NAMALWA (cell line): ENCODE measurements around the gene STYXL1.

Experiments used
- DNase-seq: peaks from one replicate; pipeline ENCODE4 v3.0.0-alpha.2; 2015; ENCODE audit warnings: low spot score

Gene STYXL1

GRCh38 chr7:75979759-75980429 is 67.9 kb downstream of the STYXL1 start:
- no peak for DNase-seq

DNA sequence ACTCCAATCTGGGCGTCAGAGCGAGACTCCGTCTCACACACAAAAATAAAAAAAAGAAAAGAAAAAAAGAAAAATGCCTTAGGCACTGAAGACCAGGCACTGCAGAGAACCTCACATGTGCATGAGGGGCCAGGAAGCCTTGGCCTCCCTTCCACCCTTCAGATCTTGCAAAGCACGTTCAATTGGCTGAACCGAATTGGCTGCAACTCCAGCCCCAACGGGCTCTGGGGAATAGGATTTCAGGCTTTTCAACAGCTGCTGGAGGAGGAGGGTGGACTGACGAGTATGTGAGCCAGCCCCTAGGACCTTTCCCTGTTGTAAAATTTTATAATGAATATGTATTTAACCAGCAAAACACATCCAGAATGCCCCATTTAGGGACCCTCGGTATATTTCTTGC is 70.1 kb downstream of the STYXL1 start:
- DNase-seq, result no peak

DNA sequence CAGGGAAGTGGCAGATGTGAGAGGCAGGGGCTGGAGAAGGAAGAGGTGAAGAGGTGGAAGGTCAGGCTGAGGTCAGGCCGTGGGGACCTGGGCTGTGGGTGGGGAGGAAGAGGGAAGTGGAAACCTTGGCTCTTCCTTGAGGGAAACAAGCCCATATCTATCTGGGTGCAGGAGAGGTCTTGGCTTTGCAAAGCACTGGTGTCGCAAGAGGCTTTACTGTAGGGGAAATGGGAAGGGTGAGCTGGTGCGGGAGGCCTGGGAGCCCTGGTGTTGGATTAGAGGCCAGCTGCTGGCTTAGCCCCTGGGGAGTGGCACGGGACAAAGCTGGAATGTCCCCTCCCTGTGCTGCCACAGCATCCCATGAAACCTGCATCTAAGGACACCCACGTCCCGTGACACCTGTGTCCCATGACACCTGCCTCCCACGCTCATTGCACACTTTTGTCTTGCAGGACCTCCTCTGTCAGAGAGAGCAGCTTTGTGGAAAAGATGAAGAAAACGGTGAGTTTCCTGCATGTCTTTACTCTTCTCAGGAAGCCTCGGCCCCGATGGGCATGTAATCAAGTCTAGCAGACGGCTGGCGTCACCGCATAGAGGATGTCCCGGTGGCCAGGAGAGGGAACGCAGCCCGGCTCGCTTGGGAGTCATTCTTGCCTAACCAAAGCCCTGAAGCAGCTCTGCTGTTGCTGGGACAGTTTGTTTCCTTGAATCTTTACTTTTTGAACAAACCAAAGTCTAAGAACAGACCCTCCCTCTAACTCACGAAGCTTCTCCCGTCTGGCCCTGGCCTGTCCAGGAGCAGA is 75.6 kb downstream of the STYXL1 start:
- no peak for DNase-seq

DNA sequence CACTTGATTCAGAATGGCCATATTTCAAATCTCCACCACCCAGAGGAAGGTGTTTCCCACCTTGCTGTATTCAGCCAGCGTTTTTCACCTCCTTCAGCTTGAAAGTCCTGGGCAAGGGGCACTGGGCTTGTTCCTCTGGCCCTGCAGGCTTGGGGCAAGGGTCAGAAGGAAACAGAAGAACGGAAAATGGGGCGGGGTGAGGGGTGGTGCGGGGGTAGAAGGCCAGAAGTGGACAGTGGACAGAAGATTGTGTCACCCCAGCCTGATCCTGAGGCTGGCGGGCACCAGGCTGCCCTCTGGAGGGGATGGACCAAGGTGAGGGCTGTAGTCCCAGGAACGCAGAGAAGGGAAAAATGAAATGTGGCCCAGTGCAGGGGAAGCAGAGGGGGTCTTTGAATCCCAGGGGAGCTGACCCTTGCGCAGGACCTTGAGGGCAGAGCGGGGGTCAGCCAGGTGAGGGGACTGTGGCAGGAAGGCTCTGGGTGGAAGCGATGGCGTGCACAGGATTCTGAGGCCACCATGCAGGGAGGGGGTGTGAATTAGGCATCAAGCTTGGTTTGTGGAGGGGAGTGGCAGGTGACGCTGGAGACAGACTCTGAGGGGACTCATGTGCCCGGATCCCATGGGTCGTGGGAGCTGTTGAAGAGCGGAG is 76.4 kb downstream of the STYXL1 start:
- no peak for DNase-seq

- no peak for DNase-seq
Observed at GRCh38 chr7:75969704-75970498, 77.9 kb downstream of the STYXL1 start.

DNA sequence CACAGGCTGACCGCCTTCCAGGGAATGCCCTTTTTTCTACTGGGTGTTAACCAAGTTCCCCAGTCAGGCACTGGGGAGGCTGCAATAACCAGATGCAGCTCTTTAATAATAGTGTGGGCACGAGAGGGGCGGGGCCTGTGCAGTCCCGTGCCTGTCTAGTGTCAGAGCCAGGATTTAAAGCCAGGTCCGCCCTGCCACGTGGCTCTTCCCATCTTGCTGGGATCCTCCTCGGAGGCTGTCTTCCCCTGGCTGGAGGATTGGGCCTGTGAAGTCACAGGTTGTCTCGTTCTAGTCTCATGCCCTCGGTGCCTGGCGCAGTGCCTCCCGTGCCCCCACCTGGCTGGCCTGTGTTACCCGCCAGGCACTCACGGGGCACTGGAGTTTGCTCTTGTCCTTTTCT is 78.6 kb downstream of the STYXL1 start:
- no peak for DNase-seq

DNA sequence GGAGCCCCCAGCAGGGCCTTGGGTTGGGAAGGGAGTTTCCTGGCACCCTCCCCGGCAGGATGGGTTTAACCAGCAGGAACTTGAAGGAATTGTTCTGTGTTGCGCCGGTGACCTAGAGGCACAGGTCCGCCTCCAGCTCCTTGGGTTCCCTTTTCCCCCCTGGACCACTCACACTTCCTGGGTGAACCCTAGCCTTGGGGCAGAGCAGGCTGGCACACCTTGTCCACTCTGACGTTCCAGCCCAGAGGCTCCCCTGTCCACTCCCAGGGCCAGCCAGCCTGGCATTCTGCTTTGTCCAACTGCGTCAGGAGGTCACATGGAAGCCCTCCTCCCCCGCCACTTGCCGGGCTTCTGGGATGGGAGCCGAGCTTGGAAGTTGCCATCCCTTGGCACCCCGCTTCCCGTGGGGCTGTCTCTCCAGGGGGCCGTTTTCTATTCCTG is 79.2 kb downstream of the STYXL1 start:
- no peak for DNase-seq

GRCh38 chr7:75968012-75968411 is 79.8 kb downstream of the STYXL1 start:
- DNase-seq, result no peak

- DNase-seq, result no peak
Observed at GRCh38 chr7:75967487-75967997, 80.3 kb downstream of the STYXL1 start.

GRCh38 chr7:75967055-75967454 is 80.7 kb downstream of the STYXL1 start:
- DNase-seq, result no peak

- peak; percentile 44 for DNase-seq
Observed at GRCh38 chr7:75966190-75966961, 81.4 kb downstream of the STYXL1 start.

GRCh38 chr7:75965617-75966016 is 82.2 kb downstream of the STYXL1 start:
- no peak for DNase-seq

DNA sequence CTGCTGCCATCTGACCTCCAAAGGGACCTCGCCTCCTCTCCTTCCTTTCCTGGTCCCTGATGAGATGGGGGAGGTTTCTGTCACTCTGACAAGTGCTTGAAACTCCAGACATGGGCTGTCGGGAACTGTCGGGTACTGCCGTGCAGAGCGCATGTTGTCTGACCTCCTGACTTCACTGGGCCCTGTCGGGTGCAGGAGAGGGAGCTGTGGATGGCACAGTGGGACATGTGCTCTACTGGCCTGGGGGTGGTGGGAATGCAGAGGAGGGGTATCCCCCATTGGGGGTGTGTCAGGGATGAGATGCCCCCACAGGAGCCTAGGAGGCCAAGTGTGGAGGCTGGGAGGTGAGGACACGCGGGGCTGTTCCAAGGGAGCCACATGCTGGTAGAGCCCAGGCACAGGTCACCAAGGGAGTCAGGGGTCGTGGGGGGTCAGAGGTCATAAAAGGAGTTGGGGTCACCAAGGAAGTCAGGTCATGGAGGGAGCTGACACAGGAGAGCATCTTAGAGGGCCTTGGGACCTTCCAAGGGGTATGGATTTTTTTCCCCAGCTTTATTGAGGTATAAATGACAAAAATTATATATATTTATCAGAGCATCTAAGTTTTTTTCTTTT is 84.3 kb downstream of the STYXL1 start:
- no peak for DNase-seq

DNA sequence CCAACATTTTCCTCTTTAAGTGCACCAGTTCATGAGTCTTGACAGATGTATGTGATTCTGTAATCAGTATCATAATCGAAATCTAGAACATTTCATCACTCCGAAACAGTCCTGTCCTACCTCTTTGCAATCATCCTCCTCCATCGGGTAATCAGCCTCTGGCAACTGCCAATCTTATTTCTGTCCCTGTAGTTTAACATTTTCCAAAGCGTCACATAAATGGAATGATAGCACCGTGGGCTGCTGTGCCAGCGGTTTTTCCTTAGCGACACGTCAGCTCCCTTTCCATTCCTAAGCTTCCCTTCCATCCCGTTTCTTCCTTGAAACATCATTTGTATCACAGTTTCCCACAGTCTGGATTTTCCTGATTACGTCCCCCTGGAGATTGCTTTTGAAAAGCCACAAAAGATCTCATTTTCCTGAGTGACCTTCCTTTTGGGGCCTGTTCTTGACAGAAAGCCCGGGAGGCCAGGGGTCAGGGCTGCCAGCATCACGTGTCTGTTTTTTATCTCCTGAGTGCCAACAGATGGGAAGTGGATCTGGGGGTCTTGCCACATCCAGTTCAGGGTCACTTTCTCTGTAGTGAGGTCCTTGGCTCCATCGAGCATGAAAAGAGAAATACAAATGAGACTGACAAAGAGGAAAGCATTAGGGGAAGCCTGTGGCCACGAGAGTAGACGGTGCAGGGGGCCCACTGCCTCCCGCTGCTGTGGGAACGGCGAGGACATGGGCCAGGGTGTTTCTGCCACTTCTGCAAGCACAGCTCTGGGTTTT is 85.0 kb downstream of the STYXL1 start:
- DNase-seq, result no peak

DNA sequence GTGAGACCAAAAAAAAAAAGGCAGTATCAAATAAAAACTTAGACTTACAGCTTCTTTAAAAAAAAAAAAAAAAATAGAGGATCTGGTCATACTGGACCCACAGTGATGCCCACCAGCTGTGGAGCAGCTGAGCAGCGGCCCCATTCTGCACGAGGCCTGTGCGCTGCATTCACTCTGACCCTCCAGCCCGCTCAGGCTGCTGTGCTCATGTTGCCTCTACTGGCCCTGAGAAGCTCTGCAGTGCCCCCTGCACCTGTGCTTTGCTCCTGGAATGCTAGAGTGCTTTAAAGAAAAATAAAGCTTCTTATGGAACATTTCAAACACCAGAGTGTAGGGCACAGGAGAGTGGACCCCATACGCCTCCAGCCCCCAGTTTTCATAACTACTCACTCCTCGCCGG is 86.6 kb downstream of the STYXL1 start:
- peak; percentile 32 for DNase-seq

DNA sequence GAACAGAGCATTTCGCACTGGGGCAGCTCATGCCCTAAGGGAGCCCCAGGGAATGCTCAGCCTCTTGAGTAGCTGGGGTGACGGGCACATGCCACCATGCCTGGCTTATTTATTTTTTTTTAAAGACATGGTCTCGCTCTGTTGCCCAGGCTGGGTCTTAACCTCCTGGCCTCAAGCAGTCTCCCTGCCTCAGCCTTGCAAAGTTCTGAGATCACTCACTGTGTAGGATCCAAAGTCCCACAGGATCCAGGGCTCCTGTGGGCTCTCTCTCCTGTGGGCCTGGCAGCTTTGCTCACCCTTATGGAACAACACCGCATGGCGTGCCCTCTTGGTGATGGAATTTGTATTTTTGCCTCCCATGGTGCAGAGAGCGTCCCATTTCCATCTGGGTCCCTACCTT is 87.4 kb downstream of the STYXL1 start:
- no peak for DNase-seq

DNA sequence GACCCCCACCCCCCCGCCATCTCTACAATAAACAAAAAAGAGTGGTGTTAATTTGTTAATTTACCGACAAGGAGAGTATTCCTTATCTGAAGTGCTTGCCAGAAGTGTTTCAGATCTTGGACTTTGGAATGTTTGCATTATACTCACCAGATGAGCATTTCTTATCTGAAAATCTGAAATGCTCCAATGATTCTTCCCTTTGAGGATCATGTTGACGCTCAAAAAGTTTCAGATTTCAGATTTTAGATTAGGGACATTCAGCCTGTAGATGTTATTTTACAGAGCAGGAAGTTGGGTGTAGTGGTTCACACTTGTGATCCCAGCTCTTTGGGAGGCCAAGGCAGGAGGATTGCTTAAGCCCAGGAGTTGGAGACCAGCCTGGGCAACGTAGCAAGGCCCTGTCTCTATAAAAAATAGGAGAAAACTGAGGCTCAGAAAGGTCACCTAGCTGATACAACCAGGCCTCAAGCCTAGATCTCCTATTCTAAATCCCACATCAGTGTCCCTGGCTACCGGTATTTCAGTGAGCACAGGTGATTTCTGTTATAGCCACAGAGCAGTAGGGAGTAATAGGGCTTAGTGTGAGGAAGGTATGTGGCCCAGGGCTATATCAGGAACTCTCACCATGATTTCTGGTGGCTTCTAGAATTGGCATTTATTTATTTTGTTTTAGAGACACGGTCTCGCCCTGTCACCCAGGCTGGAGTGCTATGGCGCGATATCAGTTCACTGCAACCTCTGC is 88.8 kb downstream of the STYXL1 start:
- DNase-seq, result no peak

DNA sequence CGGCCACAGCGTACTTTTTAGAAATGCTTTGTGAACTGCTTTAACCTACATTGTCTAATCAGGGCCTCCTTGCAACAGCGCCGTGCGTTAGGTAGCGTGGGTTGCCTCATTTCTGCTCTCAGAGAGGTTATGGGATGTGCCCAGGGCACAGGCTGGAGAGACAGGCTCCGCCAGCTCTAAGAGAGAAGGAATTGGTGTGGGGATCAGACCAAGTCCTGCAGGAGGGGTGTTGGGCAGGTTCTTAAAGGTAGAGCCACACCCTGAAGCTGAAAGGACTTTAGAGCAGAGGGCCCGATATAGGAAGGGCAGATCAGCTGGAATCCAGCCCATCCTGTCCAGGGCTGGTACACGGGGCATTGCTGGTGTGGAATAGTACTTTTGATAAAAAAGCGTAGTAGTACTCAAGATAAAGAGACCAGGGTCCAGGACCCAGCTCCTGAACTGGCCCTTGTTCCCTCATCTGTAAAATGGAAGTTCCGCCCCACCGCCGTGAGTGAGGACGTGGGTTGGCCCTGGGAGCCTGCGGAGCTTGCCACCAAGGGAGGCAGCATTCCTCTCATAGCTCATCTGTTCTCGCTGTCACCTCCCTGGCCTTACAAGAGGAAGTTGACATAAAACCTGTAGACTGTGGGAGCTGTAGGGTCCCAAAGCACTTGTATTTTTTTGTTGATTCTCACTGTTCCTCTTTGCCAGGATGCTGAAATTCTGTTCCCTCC is 90.6 kb downstream of the STYXL1 start:
- no peak for DNase-seq
